Activated CD4-positive, alpha-beta T cell treated with anti-CD3 and anti-CD28 coated beads for 36 hours (primary cell): ENCODE measurements around the gene UNC13D. TPM values are rescaled to one million over a fixed set of nuclear protein-coding genes. Genes with fewer than 3 reads are reported as not detected.
A peak's percentile ranks its signal among the peaks of the same experiment; 100 is the strongest.

Source experiments
- ATAC-seq: fragments of 200-7000 bp; cut with Tn5 transposase; one replicate; pipeline ENCODE4 v1.10.0; 2021; ENCODE audit warnings: mild to moderate bottlenecking, moderate library complexity
- CTCF ChIA-PET: fragments of 350-600 bp; sonication (Branson Sonifier 250); formaldehyde crosslinking; loops from one replicate; lab custom pipeline; 2021; ENCODE audit warnings: antibody characterized with exemption; lab: Charles Lee
- POLR2A ChIA-PET: fragments of 350-600 bp; sonication (Branson Sonifier 250); formaldehyde crosslinking; loops from one replicate; lab custom pipeline; 2021; ENCODE audit warnings: antibody characterized with exemption, inconsistent platforms; lab: Charles Lee
- DNase-seq: peaks from one replicate; pipeline ENCODE4 v3.0.0-alpha.2; 2020
- H3K27ac Mint-ChIP-seq: one replicate; pipeline ENCODE4 v1.8.0; 2021; ENCODE audit warnings: mixed read lengths
- H3K27me3 Mint-ChIP-seq: one replicate; pipeline ENCODE4 v1.8.0; 2021; ENCODE audit warnings: mixed read lengths
- H3K36me3 Mint-ChIP-seq: one replicate; pipeline ENCODE4 v1.8.0; 2021; ENCODE audit warnings: low read depth, mixed read lengths
- H3K4me1 Mint-ChIP-seq: one replicate; pipeline ENCODE4 v1.8.0; 2021; ENCODE audit warnings: mixed read lengths
- H3K4me3 Mint-ChIP-seq: one replicate; pipeline ENCODE4 v1.8.0; 2021; ENCODE audit warnings: mild to moderate bottlenecking, moderate library complexity, mixed read lengths
- H3K9me3 Mint-ChIP-seq: one replicate; pipeline ENCODE4 v1.8.0; 2021; ENCODE audit warnings: low read depth, mixed read lengths
- intact Hi-C, 2 experiments: fragments of 100-400 bp; cut with DNase I in 1 of 2; cut with micrococcal nuclease in 1 of 2; formaldehyde crosslinking; loops; one replicate each; pipeline versions ENCODE4 v1.14.2 to v1.15.1; 2022 to 2024; cut with DNase I, micrococcal nuclease
- total RNA-seq, 2 experiments: library from RNA; stranded (reverse); gene quantifications; one replicate each; pipeline ENCODE4 v1.2.3, GENCODE V29; 2021

The UNC13D gene
- total RNA-seq, 2 experiments from 2014 or later, result 106 to 133 TPM

DNA sequence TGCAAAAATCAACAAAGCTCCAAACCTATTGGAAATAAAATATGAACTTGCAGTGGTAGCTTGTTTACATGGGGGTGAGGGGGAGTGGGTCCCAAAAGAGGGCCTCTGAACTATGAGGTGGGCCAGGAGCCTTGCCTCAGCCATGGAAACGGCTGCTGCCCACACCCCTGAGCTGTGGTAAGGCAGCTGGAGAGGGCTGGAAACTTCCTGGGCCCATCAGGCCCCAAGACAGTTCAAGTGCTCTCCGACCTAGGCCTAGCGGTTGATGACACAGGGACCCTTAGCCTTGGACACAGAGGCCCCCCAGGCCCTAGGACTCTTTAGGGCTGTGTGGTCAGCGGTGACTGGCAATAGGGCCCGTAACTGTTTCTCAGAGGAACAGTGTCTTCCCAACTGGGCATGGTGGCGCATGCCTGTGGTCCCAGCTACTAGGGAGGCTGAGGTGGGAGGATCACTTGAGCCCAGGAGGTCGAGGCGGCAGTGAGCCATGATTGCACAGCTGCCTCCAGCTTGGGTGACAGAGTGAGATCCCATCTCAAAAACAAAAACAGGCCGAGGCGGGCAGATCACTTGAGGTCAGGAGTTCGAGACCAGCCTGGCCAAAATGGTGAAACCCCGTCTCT lies 18.3 kb downstream of the UNC13D start:
- ATAC-seq (no peak), DNase-seq (no peak)
- ChIA-PET POLR2A (interaction anchor here (0.6 to 1.7 kb wide), 2 partner anchors 7 to 41 kb away, joined by 3 to 4 read pairs; partner anchors contain the start of gene UNK), CTCF (interaction anchor here (0.6 to 4.1 kb wide), 14 partner anchors 10 to 374 kb away, joined by 3 to 18 read pairs (median 4); partner anchors contain the start of genes GALK1 and TRIM47)
- Mint-ChIP-seq H3K27ac (no peak overlapping the region), H3K4me3 (no peak overlapping the region), H3K27me3 (no peaks in the 10 kb centered on the region), H3K9me3 (no peaks in the 10 kb centered on the region), H3K36me3 (peaks cover 15% of the 10 kb centered on the region), H3K4me1 (peaks cover 23% of the 10 kb centered on the region)
- intact Hi-C loops, result loop anchor here (2.0 to 5.0 kb wide), 2 partner anchors 39 to 41 kb away; partner anchors contain the start of gene UNK (in 1 of the 2)

DNA sequence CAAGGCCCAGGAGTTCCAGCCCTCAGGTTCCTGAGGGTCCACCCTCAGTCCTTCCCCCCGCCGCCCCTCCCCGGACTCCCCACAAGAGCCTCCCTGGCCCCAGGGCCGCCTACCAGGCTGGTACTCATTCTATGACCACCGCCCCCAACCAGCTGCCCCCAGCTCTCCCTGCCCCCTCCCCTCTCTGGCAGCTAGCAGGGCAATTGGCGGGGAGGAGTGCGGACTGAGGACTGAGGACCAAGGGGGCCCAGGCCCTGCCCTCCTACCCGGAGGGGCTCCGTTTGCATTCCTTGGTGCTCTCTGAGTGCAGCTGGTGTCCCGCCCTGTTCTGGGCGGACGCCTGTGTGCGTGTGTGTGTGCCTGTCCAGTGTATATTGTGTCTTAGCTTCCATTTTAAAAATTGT lies 19.1 kb downstream of the UNC13D start:
- Mint-ChIP-seq H3K36me3 (peaks cover 11% of the 10 kb centered on the region), H3K9me3 (no peaks in the 10 kb centered on the region), H3K27ac (no peak overlapping the region), H3K27me3 (no peaks in the 10 kb centered on the region), H3K4me1 (peaks cover 23% of the 10 kb centered on the region), H3K4me3 (no peak overlapping the region)
- ChIA-PET POLR2A (interaction anchor here (0.6 kb wide), 1 partner anchor 40 kb away, joined by 3 read pairs; the partner anchor contains the start of gene UNK), CTCF (interaction anchor here (0.6 to 4.1 kb wide), 7 partner anchors 9 to 374 kb away, joined by 3 to 16 read pairs (median 5); partner anchors contain the start of genes GALK1 and TRIM47)
- no peak for DNase-seq
- ATAC-seq, result no peak
- intact Hi-C loops, result loop anchor here in 1 of 2 experiments (5.0 kb wide), 1 partner anchor 38 kb away; no protein-coding TSS in a partner anchor

- no peak for DNase-seq
- Mint-ChIP-seq H3K4me3 (no peak overlapping the region), H3K27ac (no peak overlapping the region), H3K9me3 (no peaks in the 10 kb centered on the region), H3K4me1 (peaks cover 23% of the 10 kb centered on the region), H3K36me3 (peaks cover 8% of the 10 kb centered on the region), H3K27me3 (no peaks in the 10 kb centered on the region)
- ATAC-seq, result no peak
- ChIA-PET POLR2A (interaction anchor here (0.6 kb wide), 1 partner anchor 61 kb away, joined by 3 read pairs; no protein-coding TSS in a partner anchor), CTCF (interaction anchor here (1.0 to 4.1 kb wide), 3 partner anchors 9 to 77 kb away, joined by 3 to 16 read pairs (median 5); no protein-coding TSS in a partner anchor)
- intact Hi-C loops, result loop anchor here in 1 of 2 experiments (5.0 kb wide), 1 partner anchor 37 kb away; no protein-coding TSS in a partner anchor
Measured at GRCh38 chr17:75824666-75825065, 19.5 kb downstream of the UNC13D start.

- Mint-ChIP-seq H3K4me3 (no peak overlapping the region), H3K27ac (no peak overlapping the region), H3K36me3 (peaks cover 9% of the 10 kb centered on the region), H3K4me1 (peaks cover 23% of the 10 kb centered on the region), H3K9me3 (no peaks in the 10 kb centered on the region), H3K27me3 (no peaks in the 10 kb centered on the region)
- DNase-seq (no peak), ATAC-seq (no peak)
- ChIA-PET POLR2A (interaction anchor here (0.6 kb wide), 1 partner anchor 61 kb away, joined by 3 read pairs; no protein-coding TSS in a partner anchor), CTCF (interaction anchor here (1.6 to 1.7 kb wide), 2 partner anchors 8 to 20 kb away, joined by 5 read pairs; no protein-coding TSS in a partner anchor)
- intact Hi-C loops, result no loop called here
Measured at GRCh38 chr17:75824050-75824552, 20.1 kb downstream of the UNC13D start.

DNA sequence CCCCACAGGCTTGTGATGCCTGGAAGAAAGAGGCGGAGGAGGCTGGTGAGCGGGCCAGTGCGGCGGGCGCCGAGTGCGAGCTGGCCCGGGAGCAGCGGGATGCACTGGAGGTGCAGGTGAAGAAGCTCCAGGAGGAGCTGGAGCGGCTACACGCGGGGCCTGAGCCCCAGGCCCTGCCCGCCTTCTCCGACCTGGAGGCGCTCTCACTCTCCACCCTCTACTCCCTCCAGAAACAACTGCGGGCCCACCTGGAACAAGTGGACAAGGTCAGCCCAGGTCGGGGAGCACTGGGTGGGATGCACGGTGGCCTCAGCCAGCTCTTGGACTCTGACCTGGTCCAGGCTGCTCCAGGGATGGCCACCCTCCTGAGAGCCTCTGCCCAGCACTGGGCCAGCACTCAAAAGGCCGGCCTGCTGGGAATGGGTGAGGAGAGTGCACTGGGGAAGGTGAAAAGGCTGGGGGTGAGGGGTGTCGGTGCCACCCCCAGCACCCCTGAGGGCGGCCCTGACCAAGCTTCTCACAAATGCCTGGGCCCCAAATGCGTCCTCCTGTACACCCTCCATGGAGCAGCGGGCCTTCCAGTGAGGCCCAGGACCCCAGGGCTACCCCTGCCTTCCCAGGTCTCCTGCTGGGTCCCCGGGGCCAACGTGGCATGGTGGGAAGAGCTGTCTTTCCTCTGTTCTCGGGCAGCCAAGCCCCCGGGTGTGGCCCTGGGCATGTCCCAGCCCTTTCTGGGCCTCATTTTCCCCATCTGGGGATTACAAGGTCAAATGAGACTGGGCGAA lies 20.8 kb downstream of the UNC13D start:
- no peaks in the 10 kb centered on the region for H3K27me3 Mint-ChIP-seq
- CTCF ChIA-PET, result interaction anchor here (0.6 to 1.6 kb wide), 2 partner anchors 20 to 107 kb away, joined by 3 to 5 read pairs; no protein-coding TSS in a partner anchor
- peaks cover 12% of the 10 kb centered on the region for H3K36me3 Mint-ChIP-seq
- no peaks in the 10 kb centered on the region for H3K9me3 Mint-ChIP-seq
- no peak overlapping the region for H3K4me3 Mint-ChIP-seq
- intact Hi-C loops, result no loop called here
- DNase-seq (no peak), ATAC-seq (no peak)
- no peak overlapping the region for H3K27ac Mint-ChIP-seq
- H3K4me1 Mint-ChIP-seq, result peaks cover 23% of the 10 kb centered on the region
- POLR2A ChIA-PET, result no interaction called here

- ChIA-PET CTCF (interaction anchor here (0.6 to 1.6 kb wide), 4 partner anchors 7 to 533 kb away, joined by 3 to 5 read pairs (median 4); partner anchors contain the start of gene SLC25A19), POLR2A (no interaction called here)
- no peak overlapping the region for H3K4me3 Mint-ChIP-seq
- peaks cover 12% of the 10 kb centered on the region for H3K36me3 Mint-ChIP-seq
- no peaks in the 10 kb centered on the region for H3K27me3 Mint-ChIP-seq
- ATAC-seq (no peak), DNase-seq (no peak)
- intact Hi-C loops, result no loop called here
- H3K27ac Mint-ChIP-seq, result no peak overlapping the region
- no peaks in the 10 kb centered on the region for H3K9me3 Mint-ChIP-seq
- peaks cover 17% of the 10 kb centered on the region for H3K4me1 Mint-ChIP-seq
Measured at GRCh38 chr17:75822800-75823166, 21.4 kb downstream of the UNC13D start.

- Mint-ChIP-seq H3K27ac (peak overlapping the region; percentile 45), H3K36me3 (peaks cover 15% of the 10 kb centered on the region), H3K4me3 (no peak overlapping the region), H3K27me3 (no peaks in the 10 kb centered on the region), H3K9me3 (no peaks in the 10 kb centered on the region), H3K4me1 (peaks cover 15% of the 10 kb centered on the region)
- CTCF ChIA-PET, result interaction anchor here (0.6 to 1.5 kb wide), 6 partner anchors 8 to 533 kb away, joined by 3 to 4 read pairs (median 3); partner anchors contain the start of genes GALK1 and SLC25A19
- POLR2A ChIA-PET, result interaction anchor here (0.6 to 1.1 kb wide), 2 partner anchors 27 to 710 kb away, joined by 3 to 5 read pairs; no protein-coding TSS in a partner anchor
- ATAC-seq, result peak; percentile 60
- DNase-seq, result peak; percentile 62
- intact Hi-C loops, result no loop called here
Measured at GRCh38 chr17:75822119-75822799, 21.9 kb downstream of the UNC13D start.

- Mint-ChIP-seq H3K9me3 (no peaks in the 10 kb centered on the region), H3K27ac (peak overlapping the region; percentile 45), H3K4me1 (peaks cover 15% of the 10 kb centered on the region), H3K36me3 (peaks cover 18% of the 10 kb centered on the region), H3K27me3 (no peaks in the 10 kb centered on the region), H3K4me3 (no peak overlapping the region)
- CTCF ChIA-PET, result interaction anchor here (0.6 to 1.5 kb wide), 4 partner anchors 9 to 68 kb away, joined by 3 to 4 read pairs (median 3); partner anchors contain the start of gene GALK1
- intact Hi-C loops, result no loop called here
- ATAC-seq (no peak), DNase-seq (no peak)
- POLR2A ChIA-PET, result interaction anchor here (0.6 to 1.1 kb wide), 2 partner anchors 26 to 711 kb away, joined by 3 to 5 read pairs; no protein-coding TSS in a partner anchor
Measured at GRCh38 chr17:75821552-75821951, 22.7 kb downstream of the UNC13D start.

- Mint-ChIP-seq H3K9me3 (no peaks in the 10 kb centered on the region), H3K4me1 (peaks cover 15% of the 10 kb centered on the region), H3K27ac (peak overlapping the region; percentile 45), H3K4me3 (no peak overlapping the region), H3K27me3 (no peaks in the 10 kb centered on the region), H3K36me3 (peaks cover 18% of the 10 kb centered on the region)
- intact Hi-C loops, result no loop called here
- ATAC-seq, result no peak
- DNase-seq, result no peak
- ChIA-PET CTCF (interaction anchor here (0.5 to 1.6 kb wide), 2 partner anchors 9 to 73 kb away, joined by 4 to 5 read pairs; no protein-coding TSS in a partner anchor), POLR2A (no interaction called here)
Measured at GRCh38 chr17:75820094-75821080, 23.8 kb downstream of the UNC13D start.
